K562 (cell line): ENCODE results near the gene RAX. TPM values are rescaled to one million over a fixed set of nuclear protein-coding genes. Genes with fewer than 3 reads are reported as not detected.

Experiments
- CBFA2T3 ChIP-seq: fragments of 450-650 bp; IDR thresholded peaks from 2 replicates; pipeline ENCODE4 v1.6.1; 2017
- CTBP1 ChIP-seq: fragments of 450-650 bp; IDR thresholded peaks from 2 replicates; pipeline ENCODE4 v1.6.1; 2016; ENCODE audit warnings: borderline replicate concordance
- CXXC5 ChIP-seq: fragments of 250-450 bp; sonication (Bioruptor Pico); IDR thresholded peaks from 2 replicates; pipeline ENCODE4 v1.8.0; 2022; ENCODE audit warnings: inconsistent platforms, mild to moderate bottlenecking, moderate library complexity
- HNRNPLL ChIP-seq: fragments of 200-400 bp; formaldehyde crosslinking; IDR thresholded peaks from 2 replicates; pipeline ENCODE4 v1.6.1; 2017; ENCODE audit warnings: low read length, low read depth, mild to moderate bottlenecking; ENCODE audit not compliant: poor library complexity, severe bottlenecking
- L3MBTL2 ChIP-seq: fragments of 450-650 bp; IDR thresholded peaks from 2 replicates; pipeline ENCODE4 v1.6.1; 2016; ENCODE audit warnings: mild to moderate bottlenecking, moderate library complexity
- MAZ ChIP-seq, 2 experiments: fragments of 450-650 bp in 1 of 2; sonication (generic) in 1 of 2; formaldehyde crosslinking; IDR thresholded peaks in 1 of 2; conservative IDR thresholded peaks in 1 of 2; 2 replicates each; pipeline versions ENCODE4 v1.4.0 to v1.5.0; 2020; ENCODE audit warnings: mild to moderate bottlenecking in 1 of 2, missing genetic modification reagents in 1 of 2
- RAD21 ChIP-seq, 2 experiments: fragments of 250-450 bp in 1 of 2; fragments of 450-650 bp in 1 of 2; sonication (Bioruptor Pico) in 1 of 2; formaldehyde crosslinking in 1 of 2; IDR thresholded peaks in 1 of 2; conservative IDR thresholded peaks in 1 of 2; 2 replicates each; pipeline versions ENCODE4 v1.4.0 to v1.8.0; 2020 to 2022; ENCODE audit warnings: mild to moderate bottlenecking in 2 of 2, moderate library complexity in 1 of 2
- ZBTB8A ChIP-seq: fragments of 450-650 bp; IDR thresholded peaks from 2 replicates; pipeline ENCODE4 v1.6.1; 2018; ENCODE audit warnings: mild to moderate bottlenecking, moderate library complexity; ENCODE audit not compliant: partially characterized antibody
- polyA plus RNA-seq, 8 experiments: library from polyadenylated mRNA; depleted of rRNA in 4 of 8; stranded (reverse) in 5 of 8; unstranded in 3 of 8; fragments of >200 nt; fragmentation: Nextera tagmentation in 2 of 8; fragmentation: Illumina TruSeq in 1 of 8; extraction: Ambion mirVana in 2 of 8; extraction: Trizol in 1 of 8; gene quantifications; 2 replicates each; pipeline versions ENCODE4 v1.2.1 to v1.2.3, GENCODE V29; 2011 to 2014; ENCODE audit warnings: inconsistent platforms in 1 of 8, missing spikeins in 1 of 8
- total RNA-seq, 7 experiments: library from RNA; depleted of rRNA in 6 of 7; stranded (reverse); fragments of >200 nt in 6 of 7; fragmentation: Illumina TruSeq in 2 of 7; extraction: Trizol in 2 of 7; gene quantifications; 2 replicates each; pipeline versions ENCODE4 v1.2.1 to v1.2.3, GENCODE V29; 2011 to 2021; ENCODE audit warnings: low replicate concordance in 1 of 7
- TF ChIP-seq, protein P1 (sequence below), 2 experiments: IDR thresholded peaks; 2 replicates each; pipeline ENCODE4 v1.6.1; 2011; ENCODE audit warnings: borderline replicate concordance in 1 of 2, control low read depth in 1 of 2, low read depth in 1 of 2, low read length in 1 of 2, mild to moderate bottlenecking in 1 of 2, mixed read lengths in 1 of 2, moderate library complexity in 1 of 2; ENCODE audit not compliant: insufficient read depth in 1 of 2, insufficient read length in 1 of 2, poor library complexity in 1 of 2, severe bottlenecking in 1 of 2; ENCODE audit errors: extremely low read depth in 1 of 2
- TF ChIP-seq, protein P2 (sequence below), 2 experiments: IDR thresholded peaks; 2 replicates each; pipeline ENCODE4 v1.6.1; 2012; ENCODE audit warnings: improper control_type of control experiment in 2 of 2, low read depth in 2 of 2, low read length in 2 of 2, borderline replicate concordance in 1 of 2
- TF ChIP-seq, protein P3 (sequence below): fragments of 250-450 bp; sonication (Bioruptor Pico); IDR thresholded peaks from 2 replicates; pipeline ENCODE4 v1.4.0; 2020
- TF ChIP-seq, protein P4 (sequence below): IDR thresholded peaks from 2 replicates; pipeline ENCODE4 v1.6.1; 2016; ENCODE audit warnings: missing genetic modification characterization, missing compliant biosample characterization

Gene RAX
- total and polyA plus RNA-seq, 9 of the 15 experiments (the other 6 are each of a cell fraction or from before 2014, with no cell fraction given) = not detected

DNA sequence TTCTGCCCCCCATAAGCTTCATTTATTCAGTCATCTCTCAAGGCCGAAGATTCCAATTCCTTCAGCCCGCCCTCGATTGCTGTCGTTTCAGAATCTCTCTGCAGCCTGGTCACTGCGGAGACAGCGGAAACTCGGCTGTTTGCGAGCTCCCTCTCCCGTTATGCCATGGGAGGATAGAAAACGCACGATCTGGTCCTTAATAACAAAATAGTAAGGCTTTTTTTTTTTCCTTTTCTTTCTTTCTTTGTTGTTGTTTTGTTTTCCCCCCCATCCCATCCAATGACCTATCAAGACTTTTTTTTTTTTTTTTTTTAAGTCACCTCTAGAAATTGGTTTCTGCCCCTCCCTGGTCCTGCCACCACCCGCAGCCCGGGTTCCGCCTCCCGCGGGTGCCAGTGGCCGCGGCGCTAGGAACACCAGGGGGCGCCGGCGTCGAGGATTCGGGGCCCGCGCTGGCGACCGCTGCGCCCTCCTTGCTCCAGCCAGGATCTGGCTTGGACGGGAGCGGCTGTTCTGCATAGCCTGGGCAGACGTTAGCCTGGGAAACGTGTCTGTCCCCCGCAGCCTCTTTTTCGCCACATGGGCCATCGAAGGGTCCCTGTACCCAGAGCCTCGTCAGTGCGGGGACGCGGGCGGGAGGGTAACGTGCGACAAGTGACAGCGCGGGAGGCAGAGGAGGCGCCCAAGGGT lies 35.1 kb upstream of the RAX start (continued):
- TF ChIP-seq, protein P1, sequence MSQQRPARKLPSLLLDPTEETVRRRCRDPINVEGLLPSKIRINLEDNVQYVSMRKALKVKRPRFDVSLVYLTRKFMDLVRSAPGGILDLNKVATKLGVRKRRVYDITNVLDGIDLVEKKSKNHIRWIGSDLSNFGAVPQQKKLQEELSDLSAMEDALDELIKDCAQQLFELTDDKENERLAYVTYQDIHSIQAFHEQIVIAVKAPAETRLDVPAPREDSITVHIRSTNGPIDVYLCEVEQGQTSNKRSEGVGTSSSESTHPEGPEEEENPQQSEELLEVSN (IDR thresholded peaks at IDR 0.05; ENCODE audit: borderline replicate concordance in 1 of 2, extremely low read depth in 1 of 2, insufficient read depth in 1 of 2, insufficient read length in 1 of 2, low read depth in 1 of 2, low read length in 1 of 2, poor library complexity in 1 of 2, severe bottlenecking in 1 of 2) = peak; percentile 10 to 78
- TF ChIP-seq CBFA2T3 = no peak
- TF ChIP-seq CTBP1 = peak; percentile 45; the same call in 1 of the 2 replicates
- peak; percentile 69 for TF ChIP-seq HNRNPLL
- TF ChIP-seq, protein P2, sequence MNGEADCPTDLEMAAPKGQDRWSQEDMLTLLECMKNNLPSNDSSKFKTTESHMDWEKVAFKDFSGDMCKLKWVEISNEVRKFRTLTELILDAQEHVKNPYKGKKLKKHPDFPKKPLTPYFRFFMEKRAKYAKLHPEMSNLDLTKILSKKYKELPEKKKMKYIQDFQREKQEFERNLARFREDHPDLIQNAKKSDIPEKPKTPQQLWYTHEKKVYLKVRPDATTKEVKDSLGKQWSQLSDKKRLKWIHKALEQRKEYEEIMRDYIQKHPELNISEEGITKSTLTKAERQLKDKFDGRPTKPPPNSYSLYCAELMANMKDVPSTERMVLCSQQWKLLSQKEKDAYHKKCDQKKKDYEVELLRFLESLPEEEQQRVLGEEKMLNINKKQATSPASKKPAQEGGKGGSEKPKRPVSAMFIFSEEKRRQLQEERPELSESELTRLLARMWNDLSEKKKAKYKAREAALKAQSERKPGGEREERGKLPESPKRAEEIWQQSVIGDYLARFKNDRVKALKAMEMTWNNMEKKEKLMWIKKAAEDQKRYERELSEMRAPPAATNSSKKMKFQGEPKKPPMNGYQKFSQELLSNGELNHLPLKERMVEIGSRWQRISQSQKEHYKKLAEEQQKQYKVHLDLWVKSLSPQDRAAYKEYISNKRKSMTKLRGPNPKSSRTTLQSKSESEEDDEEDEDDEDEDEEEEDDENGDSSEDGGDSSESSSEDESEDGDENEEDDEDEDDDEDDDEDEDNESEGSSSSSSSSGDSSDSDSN (IDR thresholded peaks at IDR 0.05; ENCODE audit: borderline replicate concordance in 1 of 2, low read depth in 2 of 2, low read length in 2 of 2) = 0 out of 4 replicates have a peak, but pooled peaks of 1 of the 2 experiments have one; percentile 18
- TF ChIP-seq RAD21 (CRISPR knock-in tag; conservative IDR thresholded peaks at IDR 0.05 in 1 of 2, IDR thresholded peaks at IDR 0.05 in 1 of 2) = peak; percentile 82 to 83
- TF ChIP-seq, protein P3, sequence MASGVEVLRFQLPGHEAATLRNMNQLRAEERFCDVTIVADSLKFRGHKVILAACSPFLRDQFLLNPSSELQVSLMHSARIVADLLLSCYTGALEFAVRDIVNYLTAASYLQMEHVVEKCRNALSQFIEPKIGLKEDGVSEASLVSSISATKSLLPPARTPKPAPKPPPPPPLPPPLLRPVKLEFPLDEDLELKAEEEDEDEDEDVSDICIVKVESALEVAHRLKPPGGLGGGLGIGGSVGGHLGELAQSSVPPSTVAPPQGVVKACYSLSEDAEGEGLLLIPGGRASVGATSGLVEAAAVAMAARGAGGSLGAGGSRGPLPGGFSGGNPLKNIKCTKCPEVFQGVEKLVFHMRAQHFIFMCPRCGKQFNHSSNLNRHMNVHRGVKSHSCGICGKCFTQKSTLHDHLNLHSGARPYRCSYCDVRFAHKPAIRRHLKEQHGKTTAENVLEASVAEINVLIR = no peak
- peak; percentile 61 for TF ChIP-seq L3MBTL2
- TF ChIP-seq MAZ (CRISPR knock-in tag; conservative IDR thresholded peaks at IDR 0.05 in 1 of 2, IDR thresholded peaks at IDR 0.05 in 1 of 2) = peak in 1 of 2 experiments; percentile 62; a peak in 1 of 4 replicates
- TF ChIP-seq, protein P4, sequence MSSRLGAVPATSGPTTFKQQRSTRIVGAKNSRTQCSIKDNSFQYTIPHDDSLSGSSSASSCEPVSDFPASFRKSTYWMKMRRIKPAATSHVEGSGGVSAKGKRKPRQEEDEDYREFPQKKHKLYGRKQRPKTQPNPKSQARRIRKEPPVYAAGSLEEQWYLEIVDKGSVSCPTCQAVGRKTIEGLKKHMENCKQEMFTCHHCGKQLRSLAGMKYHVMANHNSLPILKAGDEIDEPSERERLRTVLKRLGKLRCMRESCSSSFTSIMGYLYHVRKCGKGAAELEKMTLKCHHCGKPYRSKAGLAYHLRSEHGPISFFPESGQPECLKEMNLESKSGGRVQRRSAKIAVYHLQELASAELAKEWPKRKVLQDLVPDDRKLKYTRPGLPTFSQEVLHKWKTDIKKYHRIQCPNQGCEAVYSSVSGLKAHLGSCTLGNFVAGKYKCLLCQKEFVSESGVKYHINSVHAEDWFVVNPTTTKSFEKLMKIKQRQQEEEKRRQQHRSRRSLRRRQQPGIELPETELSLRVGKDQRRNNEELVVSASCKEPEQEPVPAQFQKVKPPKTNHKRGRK (tag) = peak; percentile 62
- no peak for TF ChIP-seq ZBTB8A
- peak; percentile 42 for TF ChIP-seq CXXC5
